ENCODE data around the gene BFSP1. TPM values are rescaled to one million over a fixed set of nuclear protein-coding genes. Genes with fewer than 3 reads are reported as not detected.
A peak's percentile ranks its signal among the peaks of the same experiment; 100 is the strongest.

The BFSP1 gene
- total RNA-seq, 8 experiments from 2014 or later = 0.49 to 9.6 (median 1.8) TPM

DNA sequence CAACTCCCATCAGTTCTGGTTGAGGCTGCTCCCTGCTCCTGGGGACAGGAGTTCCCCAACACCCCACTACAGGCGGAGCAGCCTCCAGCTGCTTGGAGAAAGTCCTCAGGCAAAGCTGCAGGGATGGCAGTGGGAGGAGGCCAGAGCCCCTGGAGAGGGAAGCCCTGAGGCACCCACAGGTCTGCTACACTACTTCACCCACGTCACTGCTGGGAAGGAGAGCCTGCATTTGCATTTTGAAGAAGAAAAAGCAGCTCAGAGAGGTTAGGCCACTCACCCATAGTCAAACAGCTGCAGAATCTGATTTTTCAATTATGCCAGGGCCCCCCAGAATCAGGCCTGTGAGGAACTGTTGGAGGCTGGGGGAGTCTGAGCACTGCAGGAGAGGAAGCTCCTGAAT, 17.2 kb downstream of the BFSP1 start:
- in situ Hi-C loops (cut with MboI; ENCODE audit: low pct_unique_long_range_greater_than_20kb in 2 of 9, low sequenced_read_pairs in 9 of 9, unreplicated experiment in 9 of 9) = loop anchor here in 3 of 9 experiments (25.0 kb wide), 2 partner anchors 398 to 423 kb away; no protein-coding TSS in a partner anchor
- H3K27ac ChIP-seq = no peak overlapping the region
- H3K4me1 ChIP-seq (replicated peaks in 1 of 2) = peaks cover 0 to 4% of the 10 kb centered on the region in 2 donors
- peak in 3 of 8 experiments; percentile 56 to 85 (median 63) for ATAC-seq (replicated peaks in 6 of 8)
- 71 to 100% (median 80%) methylated on average over 1 to 2 of the region's 2 CpGs; no CpG with 5 or more reads in 6 of the 10 experiments for WGBS, 10 experiments
- no peak overlapping the region for H3K4me3 ChIP-seq

DNA sequence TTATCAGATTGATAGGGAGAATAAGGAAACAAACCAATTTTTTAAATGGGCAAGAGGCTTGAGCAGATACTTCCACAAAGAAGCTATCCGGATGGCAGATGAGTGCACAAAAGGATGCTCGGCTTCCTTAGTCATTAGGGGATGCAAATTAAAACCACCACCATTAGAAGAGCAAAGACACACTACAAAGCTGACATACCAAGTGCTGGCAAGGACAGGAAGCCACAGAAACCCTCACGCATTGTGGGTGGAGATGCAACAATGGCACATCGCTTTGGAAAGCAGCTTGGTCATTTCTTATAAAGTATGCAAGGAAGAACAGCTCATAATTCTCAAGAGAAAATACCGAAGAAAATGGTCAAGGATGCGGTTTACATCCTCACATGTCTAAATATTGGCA, 19.8 kb downstream of the BFSP1 start:
- Histone ChIP-seq H3K27ac (no peak overlapping the region), H3K4me3 (no peak overlapping the region), H3K4me1 (replicated peaks in 1 of 2) (no peaks in the 10 kb centered on the region)
- WGBS, 10 experiments = 20 to 100% (median 76%) methylated on average over 1 to 6 of the region's 6 CpGs
- no peak for ATAC-seq (replicated peaks in 6 of 8)
- in situ Hi-C loops (cut with MboI; ENCODE audit: low pct_unique_long_range_greater_than_20kb in 2 of 9, low sequenced_read_pairs in 9 of 9, unreplicated experiment in 9 of 9) = loop anchor here in 3 of 9 experiments (25.0 kb wide), 2 partner anchors 401 to 426 kb away; no protein-coding TSS in a partner anchor

DNA sequence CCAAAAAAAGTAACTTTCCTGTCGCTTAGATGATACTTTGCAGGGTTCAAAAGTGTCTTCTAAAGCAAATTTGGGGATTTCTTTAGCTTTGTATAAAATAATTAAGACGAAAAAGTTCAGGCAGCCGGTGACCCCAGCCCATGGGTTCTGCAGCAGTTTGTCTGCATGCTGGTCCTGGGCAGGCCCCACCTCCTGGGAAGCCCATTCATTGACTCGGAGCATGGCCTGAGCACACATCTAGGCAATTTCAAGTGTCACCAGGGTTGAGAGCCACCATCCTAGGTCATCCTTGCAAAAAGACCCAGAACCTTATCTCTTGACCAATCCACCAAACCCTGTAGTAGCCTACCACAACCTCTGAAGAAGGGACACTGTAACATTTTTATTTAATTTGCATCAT, 20.6 kb downstream of the BFSP1 start:
- 17 to 88% (median 50%) methylated on average over 1 to 4 of the region's 4 CpGs; no CpG with 5 or more reads in 1 of the 10 experiments for WGBS, 10 experiments
- in situ Hi-C loops (cut with MboI; ENCODE audit: low pct_unique_long_range_greater_than_20kb in 2 of 9, low sequenced_read_pairs in 9 of 9, unreplicated experiment in 9 of 9) = loop anchor here in 3 of 9 experiments (25.0 kb wide), 2 partner anchors 402 to 427 kb away; no protein-coding TSS in a partner anchor
- H3K4me3 ChIP-seq = no peak overlapping the region
- no peak for ATAC-seq (replicated peaks in 6 of 8)
- no peak overlapping the region for H3K27ac ChIP-seq
- H3K4me1 ChIP-seq (replicated peaks in 1 of 2) = peaks cover 0 to under 1% of the 10 kb centered on the region in 2 donors

DNA sequence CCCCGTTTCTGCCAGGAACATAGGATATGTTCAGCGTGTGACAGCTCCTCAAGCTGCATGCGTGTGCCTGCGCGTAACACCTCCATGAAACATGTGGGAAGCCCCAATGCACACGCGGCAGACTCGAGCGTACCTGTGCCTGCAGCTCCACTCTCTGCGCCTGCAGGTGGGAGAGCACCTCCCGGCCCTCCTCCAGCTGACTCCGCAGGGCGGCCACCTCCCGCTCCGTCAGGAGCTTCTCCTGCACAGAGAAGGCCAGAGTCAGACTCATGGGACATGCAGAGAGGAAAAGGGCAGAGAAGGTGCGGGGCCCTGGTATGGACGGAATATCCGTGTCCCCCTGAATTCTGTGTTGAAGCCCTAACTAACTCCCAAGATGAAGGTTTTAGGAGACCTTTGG, 22.4 kb downstream of the BFSP1 start:
- Histone ChIP-seq H3K4me3 (no peak overlapping the region), H3K4me1 (replicated peaks in 1 of 2) (peaks cover 0 to 5% of the 10 kb centered on the region in 2 donors), H3K27ac (no peak overlapping the region)
- ATAC-seq (replicated peaks in 6 of 8) = no peak
- 60 to 100% (median 91%) methylated on average over 1 to 11 of the region's 18 CpGs; no CpG with 5 or more reads in 4 of the 10 experiments for WGBS, 10 experiments
- in situ Hi-C loops (cut with MboI; ENCODE audit: low pct_unique_long_range_greater_than_20kb in 2 of 9, low sequenced_read_pairs in 9 of 9, unreplicated experiment in 9 of 9) = loop anchor here in 3 of 9 experiments (25.0 kb wide), 2 partner anchors 404 to 429 kb away; no protein-coding TSS in a partner anchor

DNA sequence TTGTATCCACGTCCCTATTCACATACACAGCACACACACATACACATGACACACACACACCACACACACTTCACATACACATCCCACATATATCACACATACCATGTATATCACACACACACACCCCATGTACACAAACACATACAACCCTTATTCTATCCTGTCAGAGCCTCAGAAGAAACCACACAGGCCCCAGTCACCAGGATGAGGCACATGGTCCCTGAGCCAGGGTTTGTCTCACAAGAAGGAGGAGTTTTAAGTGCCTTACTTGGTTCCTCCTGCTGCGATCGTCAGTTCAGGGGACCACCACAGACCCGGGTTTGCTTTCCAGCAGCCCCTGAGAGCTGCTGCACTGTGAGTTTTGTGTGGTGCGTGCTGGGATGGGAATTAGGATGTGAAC, 23.6 kb downstream of the BFSP1 start:
- no peak overlapping the region for H3K4me3 ChIP-seq
- ATAC-seq (replicated peaks in 6 of 8) = no peak
- peaks cover 0 to 5% of the 10 kb centered on the region in 2 donors for H3K4me1 ChIP-seq (replicated peaks in 1 of 2)
- 60 to 100% (median 83%) methylated on average over 1 to 5 of the region's 5 CpGs; no CpG with 5 or more reads in 3 of the 10 experiments for WGBS, 10 experiments
- in situ Hi-C loops (cut with MboI; ENCODE audit: low pct_unique_long_range_greater_than_20kb in 2 of 9, low sequenced_read_pairs in 9 of 9, unreplicated experiment in 9 of 9) = loop anchor here in 3 of 9 experiments (25.0 kb wide), 2 partner anchors 405 to 430 kb away; no protein-coding TSS in a partner anchor
- H3K27ac ChIP-seq = no peak overlapping the region

DNA sequence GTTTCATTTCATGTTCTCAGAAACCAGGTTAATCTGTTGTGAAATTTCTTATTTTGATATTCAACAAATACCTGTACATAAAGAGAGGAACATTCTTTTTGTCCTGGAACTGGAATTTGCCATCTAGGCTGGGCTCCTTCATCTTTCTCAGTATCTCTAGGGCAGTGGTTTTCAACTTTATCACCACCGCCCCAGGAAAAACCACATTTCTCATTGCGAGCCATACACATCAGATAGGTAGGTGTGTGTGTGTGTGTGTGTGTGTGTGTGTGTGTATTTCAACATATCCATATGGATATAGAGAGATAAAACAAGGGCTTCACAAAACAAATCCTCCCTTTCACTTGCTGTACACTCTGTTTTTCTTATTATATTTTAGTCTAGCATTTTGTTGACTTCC, 24.1 kb downstream of the BFSP1 start:
- H3K4me3 ChIP-seq = no peak overlapping the region
- peaks cover 0 to 5% of the 10 kb centered on the region in 2 donors for H3K4me1 ChIP-seq (replicated peaks in 1 of 2)
- no peak overlapping the region for H3K27ac ChIP-seq
- in situ Hi-C loops (cut with MboI; ENCODE audit: low pct_unique_long_range_greater_than_20kb in 2 of 9, low sequenced_read_pairs in 9 of 9, unreplicated experiment in 9 of 9) = loop anchor here in 3 of 9 experiments (25.0 kb wide), 2 partner anchors 405 to 430 kb away; no protein-coding TSS in a partner anchor
- WGBS, 10 experiments = 100% methylated on average over 1 to 2 of the region's 2 CpGs; no CpG with 5 or more reads in 7 of the 10 experiments
- no peak for ATAC-seq (replicated peaks in 6 of 8)

DNA sequence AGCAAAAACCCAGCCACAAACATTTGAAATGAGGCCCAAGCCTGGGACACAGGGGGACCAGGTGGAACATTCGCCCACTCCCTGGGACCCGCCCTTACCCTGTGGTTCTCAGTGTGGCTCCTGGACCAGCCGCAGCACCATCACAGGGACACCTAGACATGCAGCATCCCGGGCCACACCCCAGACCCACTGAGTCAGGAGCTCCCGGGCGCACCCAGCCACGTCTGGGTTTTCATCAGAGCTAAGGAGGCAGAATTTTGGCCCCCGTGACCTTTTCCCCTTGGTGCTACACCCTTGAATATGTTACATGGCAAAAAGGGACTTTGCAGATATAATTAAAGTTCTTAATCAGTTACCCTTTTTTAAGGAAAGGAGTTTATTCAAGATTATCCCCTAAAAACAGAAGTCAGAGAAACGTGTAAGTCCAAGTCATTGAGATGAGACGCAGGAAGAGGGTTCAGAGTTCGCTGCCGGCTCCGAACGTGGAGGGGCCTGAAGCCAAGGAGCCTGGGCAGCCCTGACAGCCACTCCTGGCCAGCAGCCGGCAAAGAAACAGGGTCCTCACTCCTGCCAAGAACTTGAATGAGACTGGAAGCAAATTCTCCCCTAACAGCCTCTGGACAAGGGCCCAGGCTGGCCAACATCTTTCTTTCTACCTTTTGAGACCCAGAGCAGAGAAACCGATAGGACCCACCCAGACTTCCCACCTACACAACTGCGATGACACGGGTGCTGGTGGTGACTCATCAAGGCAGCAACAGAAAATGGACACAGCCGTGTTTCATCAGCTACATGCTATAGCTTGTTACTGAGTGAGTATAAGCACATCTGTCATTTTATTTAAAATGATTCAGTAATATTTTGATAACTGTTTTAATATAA, 25.3 kb downstream of the BFSP1 start:
- peak in 6 of 8 experiments; percentile 5 to 45 (median 28) for ATAC-seq (replicated peaks in 6 of 8)
- Histone ChIP-seq H3K27ac (no peak overlapping the region), H3K4me3 (no peak overlapping the region), H3K4me1 (replicated peaks in 1 of 2) (peaks cover 0 to 5% of the 10 kb centered on the region in 2 donors)
- in situ Hi-C loops (cut with MboI; ENCODE audit: low pct_unique_long_range_greater_than_20kb in 2 of 9, low sequenced_read_pairs in 9 of 9, unreplicated experiment in 9 of 9) = loop anchor here in 3 of 9 experiments (25.0 kb wide), 2 partner anchors 406 to 431 kb away; no protein-coding TSS in a partner anchor
- WGBS, 10 experiments = 0 to 100% (median 79%) methylated on average over 1 to 11 of the region's 19 CpGs; no CpG with 5 or more reads in 2 of the 10 experiments

DNA sequence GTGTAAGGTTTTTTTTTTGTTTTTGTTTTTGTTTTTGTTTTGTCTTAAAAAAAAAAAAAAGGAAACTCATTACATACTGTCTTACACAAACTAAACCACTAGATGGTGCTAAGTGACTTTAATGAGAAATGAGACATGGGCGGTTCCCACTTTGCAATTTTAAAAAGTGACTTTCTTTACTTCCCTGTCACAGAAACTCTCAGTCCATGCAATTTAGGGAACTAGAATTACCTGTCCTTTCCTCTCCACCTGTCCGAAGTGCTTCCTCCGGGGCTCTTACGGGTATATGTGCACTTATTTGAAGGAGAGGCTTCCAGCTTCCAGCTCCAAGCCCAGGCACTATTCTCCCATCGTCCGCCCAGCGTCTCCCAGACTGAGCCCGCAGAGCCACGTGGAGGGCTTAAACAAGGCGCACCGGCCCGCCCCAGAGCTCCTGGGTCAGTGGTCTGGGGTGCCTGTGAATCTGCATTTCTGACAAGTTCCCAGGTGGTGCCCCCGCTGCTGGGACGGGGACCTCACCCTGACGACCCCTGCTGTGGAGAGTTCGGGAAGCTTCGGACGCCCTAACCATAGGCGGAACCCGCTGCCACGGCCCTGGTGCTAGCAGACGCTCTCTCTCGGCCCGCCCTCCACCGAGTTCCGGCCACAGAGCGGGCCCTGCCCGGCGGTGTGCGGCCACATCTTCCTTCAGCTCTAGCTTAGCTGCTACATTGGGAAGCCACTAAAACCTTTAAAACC, 26.1 kb downstream of the BFSP1 start:
- peak overlapping the region in 4 of 5 donors; percentile 10 to 31 (median 16) for H3K4me3 ChIP-seq
- ATAC-seq (replicated peaks in 6 of 8) = peak; percentile 73 to 94 (median 82)
- H3K27ac ChIP-seq = no peak overlapping the region
- in situ Hi-C loops (cut with MboI; ENCODE audit: low pct_unique_long_range_greater_than_20kb in 2 of 9, low sequenced_read_pairs in 9 of 9, unreplicated experiment in 9 of 9) = loop anchor here in 3 of 9 experiments (25.0 kb wide), 2 partner anchors 407 to 432 kb away; no protein-coding TSS in a partner anchor
- 0 to 40% (median 3%) methylated on average over 1 to 18 of the region's 30 CpGs; no CpG with 5 or more reads in 2 of the 10 experiments for WGBS, 10 experiments
- H3K4me1 ChIP-seq (replicated peaks in 1 of 2) = peaks cover 0 to 5% of the 10 kb centered on the region in 2 donors

DNA sequence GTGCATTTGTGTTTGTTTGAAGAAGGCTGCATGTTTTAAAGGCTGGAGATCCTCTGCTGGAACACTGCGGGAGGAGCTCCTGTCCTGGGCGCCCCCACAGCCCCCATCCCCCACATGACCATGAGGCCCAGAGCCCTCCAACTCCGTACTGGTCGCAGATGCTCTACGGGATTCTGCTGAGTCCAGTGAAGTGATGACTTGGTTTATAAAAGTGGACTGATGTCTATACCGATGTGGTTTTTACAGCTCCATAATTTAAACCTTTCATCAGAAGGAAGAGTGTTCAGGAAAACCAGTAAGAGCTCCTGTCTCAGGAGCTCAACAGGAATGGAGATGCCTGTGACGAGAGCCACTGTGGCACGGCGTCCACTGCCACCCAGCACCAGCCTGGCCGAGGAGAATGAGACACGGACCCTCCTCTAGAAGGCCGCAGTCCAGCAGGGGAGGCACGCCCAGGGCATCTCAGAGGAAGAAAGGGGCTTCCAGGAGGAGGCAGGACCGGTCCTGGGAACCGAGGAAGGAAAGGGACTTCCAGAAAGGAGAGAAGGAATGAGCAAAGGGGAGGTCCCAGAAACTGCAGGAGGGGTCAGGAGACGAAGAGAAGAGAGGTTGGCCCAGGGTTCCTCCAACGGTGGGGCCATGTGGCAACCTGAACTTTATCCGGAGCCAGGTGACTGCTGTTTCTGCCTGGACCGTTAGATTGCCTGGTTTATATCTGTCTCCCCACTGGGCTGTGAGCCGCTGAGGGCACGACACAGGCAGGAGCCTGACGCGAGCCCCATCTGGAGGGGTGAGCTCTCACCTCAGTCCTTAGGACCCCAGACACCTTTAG, 26.9 kb downstream of the BFSP1 start:
- ATAC-seq (replicated peaks in 6 of 8) = peak in 7 of 8 experiments; percentile 12 to 62 (median 56)
- in situ Hi-C loops (cut with MboI; ENCODE audit: low pct_unique_long_range_greater_than_20kb in 2 of 9, low sequenced_read_pairs in 9 of 9, unreplicated experiment in 9 of 9) = loop anchor here in 3 of 9 experiments (25.0 kb wide), 2 partner anchors 408 to 433 kb away; no protein-coding TSS in a partner anchor
- peaks cover 0 to 5% of the 10 kb centered on the region in 2 donors for H3K4me1 ChIP-seq (replicated peaks in 1 of 2)
- peak overlapping the region in 4 of 5 donors; percentile 10 to 31 (median 16) for H3K4me3 ChIP-seq
- H3K27ac ChIP-seq = no peak overlapping the region
- WGBS, 10 experiments = 10 to 65% (median 27%) methylated on average over 1 to 13 of the region's 23 CpGs; no CpG with 5 or more reads in 1 of the 10 experiments

DNA sequence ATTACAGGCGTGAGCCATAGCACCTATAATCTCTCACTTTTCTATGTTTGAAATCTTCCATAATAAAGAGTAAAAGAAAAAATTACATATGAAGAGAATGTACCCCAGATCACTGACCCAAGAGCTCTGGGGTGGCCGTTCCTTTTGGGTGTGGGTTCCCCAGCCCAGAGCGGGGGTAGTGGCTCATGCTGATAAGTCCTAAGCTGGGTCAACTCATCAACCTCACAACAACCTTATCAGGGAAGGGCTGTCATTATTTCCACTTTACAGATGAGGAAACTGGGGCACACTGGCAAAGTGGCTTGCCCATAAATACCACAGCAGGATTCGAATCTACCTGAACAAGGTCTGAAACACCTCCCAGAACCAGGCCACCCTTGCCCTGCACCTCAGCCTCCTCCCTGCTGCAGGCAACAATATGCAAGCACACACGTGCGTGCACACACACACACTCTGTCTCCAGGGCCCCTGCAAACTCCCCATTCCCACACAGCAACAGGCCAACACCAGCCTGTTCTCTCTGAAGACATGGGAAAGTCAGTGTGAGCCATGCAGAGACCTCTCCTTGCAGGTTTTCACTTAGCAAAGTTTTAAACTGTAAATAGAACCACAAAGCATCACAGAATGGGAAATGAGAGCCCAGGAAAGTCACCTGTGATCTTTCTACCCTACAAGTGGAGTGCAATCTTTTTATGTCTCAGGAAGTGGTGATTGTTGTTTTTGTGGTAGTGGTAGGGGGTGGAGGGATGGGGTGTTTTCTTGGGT, 27.7 kb downstream of the BFSP1 start:
- 17 to 67% (median 27%) methylated on average over 1 to 3 of the region's 6 CpGs; no CpG with 5 or more reads in 4 of the 10 experiments for WGBS, 10 experiments
- in situ Hi-C loops (cut with MboI; ENCODE audit: low pct_unique_long_range_greater_than_20kb in 2 of 9, low sequenced_read_pairs in 9 of 9, unreplicated experiment in 9 of 9) = loop anchor here in 3 of 9 experiments (25.0 kb wide), 2 partner anchors 409 to 434 kb away; no protein-coding TSS in a partner anchor
- Histone ChIP-seq H3K4me1 (replicated peaks in 1 of 2) (peaks cover 0 to 5% of the 10 kb centered on the region in 2 donors), H3K27ac (no peak overlapping the region), H3K4me3 (no peak overlapping the region)
- ATAC-seq (replicated peaks in 6 of 8) = no peak

DNA sequence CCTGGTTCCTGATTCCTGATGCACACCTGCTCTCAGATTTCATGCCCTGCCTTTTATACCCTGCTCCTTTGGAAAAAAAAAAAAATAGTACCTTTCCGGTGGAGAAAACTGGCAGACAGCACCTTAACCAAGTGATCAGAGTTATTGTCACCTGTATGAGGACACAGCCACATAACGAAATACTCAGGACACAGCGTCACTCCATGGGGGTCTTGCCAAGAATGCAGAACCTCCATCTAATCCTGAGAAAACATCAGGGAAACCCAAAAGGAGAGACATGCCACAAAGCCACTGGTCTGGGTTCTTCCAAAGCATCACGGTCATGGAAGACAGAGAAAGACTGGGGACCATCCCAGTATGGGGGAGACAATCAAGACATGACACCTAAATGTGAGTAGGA, 29.1 kb downstream of the BFSP1 start:
- Histone ChIP-seq H3K4me3 (no peak overlapping the region), H3K27ac (no peak overlapping the region), H3K4me1 (replicated peaks in 1 of 2) (peaks cover 0 to 5% of the 10 kb centered on the region in 2 donors)
- ATAC-seq (replicated peaks in 6 of 8) = no peak
- in situ Hi-C loops (cut with MboI; ENCODE audit: low pct_unique_long_range_greater_than_20kb in 2 of 9, low sequenced_read_pairs in 9 of 9, unreplicated experiment in 9 of 9) = loop anchor here in 3 of 9 experiments (25.0 kb wide), 2 partner anchors 410 to 435 kb away; no protein-coding TSS in a partner anchor
- 44 to 100% (median 81%) methylated on average over 1 to 4 of the region's 4 CpGs; no CpG with 5 or more reads in 3 of the 10 experiments for WGBS, 10 experiments
